ENCODE data around the gene DNAJC1. TPM values are rescaled to one million over a fixed set of nuclear protein-coding genes. Genes with fewer than 3 reads are reported as not detected.

DNAJC1 gene
- total RNA-seq, 2 donors from 2014 or later: 28.9 to 56.9 TPM

DNA sequence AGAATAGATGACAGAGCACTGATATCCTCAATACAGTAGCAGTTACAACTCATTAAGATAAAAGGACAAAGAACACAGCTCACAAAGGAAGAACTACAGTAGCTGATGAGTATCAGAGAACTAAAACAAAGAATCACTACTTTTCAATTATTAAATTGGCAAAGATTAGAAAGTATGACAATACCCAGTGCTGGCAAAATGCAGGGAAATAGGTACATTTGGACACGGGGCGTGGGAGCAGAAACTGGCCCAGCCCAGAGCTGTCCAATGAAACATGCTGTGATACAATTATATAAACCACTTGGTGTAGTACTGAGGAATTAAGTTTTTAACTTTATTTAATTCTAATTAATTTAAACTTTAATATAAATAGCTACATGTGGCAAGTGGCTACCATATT lies 243.2 kb downstream of the DNAJC1 start:
- peaks cover 13% of the 10 kb centered on the region for H3K36me3 ChIP-seq
- peaks cover 0 to 3% of the 10 kb centered on the region in 2 donors for H3K4me1 ChIP-seq

DNA sequence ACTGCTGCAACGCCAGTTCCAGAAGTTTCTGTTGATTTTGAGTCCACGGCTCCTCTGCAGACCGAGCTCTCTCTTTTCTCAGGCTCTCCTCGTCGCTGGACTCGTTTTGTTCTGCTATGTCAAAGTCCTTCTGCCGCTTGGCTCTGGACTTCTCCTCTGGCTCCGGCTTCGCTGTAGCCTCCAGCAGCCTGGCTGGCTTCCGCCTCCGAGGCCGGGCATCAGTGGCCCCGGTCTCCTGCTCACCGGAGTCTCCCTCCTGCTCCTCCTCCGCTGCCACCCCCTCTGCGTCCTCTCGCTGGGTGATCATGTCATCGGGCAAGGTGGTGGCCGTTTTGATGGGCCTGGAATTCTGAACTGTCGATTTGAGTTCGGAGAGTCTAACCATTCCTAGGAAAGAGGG lies 244.3 kb downstream of the DNAJC1 start:
- Histone ChIP-seq H3K4me3 (no peak overlapping the region), H3K27me3 (no peaks in the 10 kb centered on the region), H3K4me1 (peaks cover 0 to 3% of the 10 kb centered on the region in 2 donors), H3K27ac (no peak overlapping the region), H3K9me3 (no peaks in the 10 kb centered on the region), H3K36me3 (peaks cover 13% of the 10 kb centered on the region)
- TF ChIP-seq, protein P1, sequence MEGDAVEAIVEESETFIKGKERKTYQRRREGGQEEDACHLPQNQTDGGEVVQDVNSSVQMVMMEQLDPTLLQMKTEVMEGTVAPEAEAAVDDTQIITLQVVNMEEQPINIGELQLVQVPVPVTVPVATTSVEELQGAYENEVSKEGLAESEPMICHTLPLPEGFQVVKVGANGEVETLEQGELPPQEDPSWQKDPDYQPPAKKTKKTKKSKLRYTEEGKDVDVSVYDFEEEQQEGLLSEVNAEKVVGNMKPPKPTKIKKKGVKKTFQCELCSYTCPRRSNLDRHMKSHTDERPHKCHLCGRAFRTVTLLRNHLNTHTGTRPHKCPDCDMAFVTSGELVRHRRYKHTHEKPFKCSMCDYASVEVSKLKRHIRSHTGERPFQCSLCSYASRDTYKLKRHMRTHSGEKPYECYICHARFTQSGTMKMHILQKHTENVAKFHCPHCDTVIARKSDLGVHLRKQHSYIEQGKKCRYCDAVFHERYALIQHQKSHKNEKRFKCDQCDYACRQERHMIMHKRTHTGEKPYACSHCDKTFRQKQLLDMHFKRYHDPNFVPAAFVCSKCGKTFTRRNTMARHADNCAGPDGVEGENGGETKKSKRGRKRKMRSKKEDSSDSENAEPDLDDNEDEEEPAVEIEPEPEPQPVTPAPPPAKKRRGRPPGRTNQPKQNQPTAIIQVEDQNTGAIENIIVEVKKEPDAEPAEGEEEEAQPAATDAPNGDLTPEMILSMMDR (IDR thresholded peaks at IDR 0.05): no peak
- DNase-seq (ENCODE audit: low spot score): no peak

More for the DNA sequence above, 243.2 kb downstream of the DNAJC1 start:
- no peak for DNase-seq (ENCODE audit: low spot score)
- Histone ChIP-seq H3K27ac (no peak overlapping the region), H3K4me3 (no peak overlapping the region), H3K9me3 (no peaks in the 10 kb centered on the region), H3K27me3 (no peaks in the 10 kb centered on the region)
- TF ChIP-seq, protein P1 (IDR thresholded peaks at IDR 0.05): no peak

DNA sequence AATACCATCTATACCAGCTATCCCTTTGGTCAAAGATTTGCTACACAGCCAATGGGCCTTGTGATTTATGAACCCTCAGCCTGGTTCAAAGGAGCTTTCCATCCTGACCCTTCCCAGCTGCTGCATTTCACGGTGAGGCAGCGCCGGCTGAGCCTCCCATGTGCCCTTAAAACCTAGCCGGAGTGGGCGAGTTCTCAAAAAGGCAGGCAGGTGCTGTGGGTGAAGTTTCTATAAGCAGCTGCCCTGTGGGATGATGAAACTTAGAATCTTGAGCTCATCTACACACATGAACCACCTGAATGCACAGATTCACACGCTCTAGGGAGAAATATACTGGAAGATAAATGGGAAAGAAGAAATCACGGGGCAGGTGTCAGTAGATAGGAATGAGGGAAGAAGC lies 244.8 kb downstream of the DNAJC1 start:
- H3K9me3 ChIP-seq: no peaks in the 10 kb centered on the region
- TF ChIP-seq, protein P1 (IDR thresholded peaks at IDR 0.05): no peak
- H3K27ac ChIP-seq: no peak overlapping the region
- peaks cover 0 to 3% of the 10 kb centered on the region in 2 donors for H3K4me1 ChIP-seq
- H3K36me3 ChIP-seq: peaks cover 13% of the 10 kb centered on the region
- no peak overlapping the region for H3K4me3 ChIP-seq
- no peak for DNase-seq (ENCODE audit: low spot score)
- H3K27me3 ChIP-seq: no peaks in the 10 kb centered on the region

DNA sequence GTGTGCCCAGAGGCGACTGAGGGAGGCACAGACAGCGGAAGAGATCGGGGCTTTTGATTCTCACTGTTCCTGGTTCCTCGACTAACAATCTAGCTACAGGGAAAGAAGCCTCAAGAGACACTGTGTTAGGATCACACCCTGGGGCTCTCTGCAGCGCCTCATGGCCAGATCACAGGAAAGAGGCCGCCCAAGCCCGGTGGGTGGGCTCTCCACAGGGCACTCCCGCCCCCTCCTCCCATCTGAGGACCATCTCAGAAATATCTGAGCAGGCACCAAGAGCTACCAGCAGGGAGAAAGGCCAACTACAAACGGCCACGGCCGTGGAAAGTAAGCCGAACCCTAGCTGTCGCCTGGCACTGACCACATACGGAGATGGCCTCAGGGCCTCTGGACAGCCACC lies 245.3 kb downstream of the DNAJC1 start:
- TF ChIP-seq, protein P1 (IDR thresholded peaks at IDR 0.05): no peak
- H3K36me3 ChIP-seq: peaks cover 13% of the 10 kb centered on the region
- no peaks in the 10 kb centered on the region for H3K27me3 ChIP-seq
- H3K4me1 ChIP-seq: peaks cover 0 to 3% of the 10 kb centered on the region in 2 donors
- no peak overlapping the region for H3K4me3 ChIP-seq
- no peak overlapping the region for H3K27ac ChIP-seq
- no peaks in the 10 kb centered on the region for H3K9me3 ChIP-seq
- no peak for DNase-seq (ENCODE audit: low spot score)

DNA sequence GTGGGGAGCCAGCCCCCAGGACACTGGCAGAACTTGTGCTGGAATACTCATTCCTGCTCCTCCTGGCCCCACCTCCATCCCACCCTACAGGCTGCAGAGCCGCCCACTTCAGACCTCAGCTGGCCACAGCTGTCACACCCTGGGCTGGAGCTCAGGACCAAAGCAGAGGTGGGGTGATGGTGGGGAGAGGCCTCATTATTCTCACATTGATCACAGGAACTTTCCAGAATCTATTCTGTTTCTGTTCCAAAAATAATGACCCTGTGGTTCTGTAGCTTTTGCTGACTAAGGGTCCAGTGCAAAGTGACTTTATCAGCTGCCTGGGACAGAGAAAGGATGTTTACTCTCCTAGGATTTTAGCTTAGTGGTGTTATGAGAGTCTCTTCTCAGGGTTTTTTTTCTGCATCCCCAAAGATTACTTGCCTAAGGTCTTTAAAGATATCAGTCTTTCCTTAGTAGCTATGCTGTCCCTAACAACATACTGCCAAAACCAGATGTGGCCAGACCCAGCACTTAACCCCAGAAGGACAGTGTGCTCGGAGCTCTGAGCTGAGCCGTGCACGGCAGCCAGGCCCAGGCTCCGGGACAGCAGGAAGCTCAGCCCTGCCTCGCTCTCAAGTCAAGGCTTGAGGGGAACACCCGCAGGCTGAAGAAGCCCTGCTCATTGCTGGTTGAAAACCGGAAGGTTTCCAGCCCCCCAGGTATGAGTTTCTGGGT lies 246.2 kb downstream of the DNAJC1 start:
- TF ChIP-seq, protein P1 (IDR thresholded peaks at IDR 0.05): no peak
- Histone ChIP-seq H3K4me1 (peaks cover 0 to 3% of the 10 kb centered on the region in 2 donors), H3K27ac (no peak overlapping the region), H3K9me3 (no peaks in the 10 kb centered on the region), H3K36me3 (peaks cover 13% of the 10 kb centered on the region), H3K4me3 (no peak overlapping the region), H3K27me3 (no peaks in the 10 kb centered on the region)
- DNase-seq (ENCODE audit: low spot score): no peak

DNA sequence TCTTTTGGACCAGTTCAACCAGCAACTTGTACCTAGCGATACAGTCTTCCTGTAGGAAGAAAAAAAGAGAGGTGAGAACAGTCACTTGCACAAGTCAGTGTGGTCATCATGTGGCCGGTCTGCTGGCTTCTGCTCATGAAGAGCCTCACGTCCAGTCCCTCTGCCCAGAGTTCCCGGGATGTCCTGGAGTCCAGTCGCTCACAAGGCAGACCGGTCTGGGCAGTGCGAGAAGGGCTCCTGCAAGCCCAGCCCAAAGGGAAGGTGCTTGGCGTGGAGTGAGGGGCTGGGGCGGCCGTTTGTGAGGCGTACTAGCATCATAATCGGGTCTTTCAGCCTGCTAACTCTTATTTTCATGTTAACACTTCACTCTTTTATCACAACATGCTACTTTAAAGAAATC lies 246.8 kb downstream of the DNAJC1 start:
- Histone ChIP-seq H3K27ac (no peak overlapping the region), H3K4me3 (no peak overlapping the region), H3K4me1 (peaks cover 0 to 3% of the 10 kb centered on the region in 2 donors), H3K36me3 (peaks cover 13% of the 10 kb centered on the region), H3K27me3 (no peaks in the 10 kb centered on the region), H3K9me3 (no peaks in the 10 kb centered on the region)
- TF ChIP-seq, protein P1 (IDR thresholded peaks at IDR 0.05): no peak
- no peak for DNase-seq (ENCODE audit: low spot score)

Data from right atrium auricular region (tissue), 2 donors.